Thoracic aorta (tissue), 2 donors: ENCODE measurements around the gene TNNT3. TPM values are rescaled to one million over a fixed set of nuclear protein-coding genes. Genes with fewer than 3 reads are reported as not detected.

Experiments
- ATAC-seq: fragments of 150-250 bp; one replicate; pipeline ENCODE4 v1.8.0; 2017; ENCODE audit warnings: low read depth; ENCODE audit not compliant: insufficient number of reproducible peaks, low FRiP score
- DNase-seq: peaks from one replicate; pipeline ENCODE4 v3.0.0-alpha.2; 2020; ENCODE audit warnings: low spot score
- H3K27ac ChIP-seq, 2 donors: fragments of 200-600 bp; sonication (generic); 1 replicate in 1 of 2; 2 replicates in 1 of 2; pipeline ENCODE4 v1.5.1; 2016; ENCODE audit warnings: mild to moderate bottlenecking in 2 of 2, moderate library complexity in 2 of 2
- H3K27me3 ChIP-seq: fragments of 200-600 bp; sonication (generic); replicated peaks from 2 replicates; pipeline ENCODE4 v1.6.0; 2016; ENCODE audit warnings: mild to moderate bottlenecking; ENCODE audit not compliant: insufficient read depth
- H3K36me3 ChIP-seq: fragments of 200-600 bp; sonication (generic); one replicate; pipeline ENCODE4 v1.5.1; 2016
- H3K4me1 ChIP-seq, 2 donors: fragments of 200-600 bp; sonication (generic); 1 replicate in 1 of 2; 2 replicates in 1 of 2; pipeline versions ENCODE4 v1.5.1 to v1.6.0; 2016; ENCODE audit warnings: low read depth in 2 of 2, mild to moderate bottlenecking in 1 of 2; ENCODE audit not compliant: control insufficient read depth in 1 of 2
- H3K4me3 ChIP-seq: fragments of 200-600 bp; sonication (generic); 2 replicates; pipeline ENCODE4 v1.5.1; 2016; ENCODE audit warnings: mild to moderate bottlenecking
- H3K9me3 ChIP-seq: fragments of 200-600 bp; sonication (generic); 2 replicates; pipeline ENCODE4 v1.5.1; 2016
- CTCF ChIP-seq: fragments of 200-600 bp; sonication (generic); IDR thresholded peaks from one replicate; pipeline ENCODE4 v1.5.1; 2019; ENCODE audit warnings: antibody characterized with exemption
- total RNA-seq, 2 donors: library from RNA; depleted of rRNA; stranded (reverse); fragments of >200 nt; gene quantifications; one replicate each; pipeline versions ENCODE4 v1.1.0 to v1.2.3, GENCODE V29; 2016

The TNNT3 gene
- total RNA-seq, 2 donors from 2014 or later = 8.3 to 9.7 TPM

- no peaks in the 10 kb centered on the region for H3K4me1 ChIP-seq
- no peaks in the 10 kb centered on the region for H3K9me3 ChIP-seq
- DNase-seq (no peak), ATAC-seq (no peak)
- H3K36me3 ChIP-seq = no peaks in the 10 kb centered on the region
- no peak within 1 kb of the TSS for H3K27ac ChIP-seq
- H3K27me3 ChIP-seq = no peaks in the 10 kb centered on the region
- no peak within 1 kb of the TSS for H3K4me3 ChIP-seq
- no peak for TF ChIP-seq CTCF
Measured at GRCh38 chr11:1946812-1947484, 27.4 kb downstream of the TNNT3 start, which contains the start of gene MRPL23. MRPL23 (plus strand) TSS chr11:1947332; CDS start chr11:1947363, 31 bp downstream.

- no peak overlapping the region for H3K27ac ChIP-seq
- no peaks in the 10 kb centered on the region for H3K36me3 ChIP-seq
- no peaks in the 10 kb centered on the region for H3K9me3 ChIP-seq
- no peak for ATAC-seq
- DNase-seq = no peak
- H3K27me3 ChIP-seq = no peaks in the 10 kb centered on the region
- no peaks in the 10 kb centered on the region for H3K4me1 ChIP-seq
- H3K4me3 ChIP-seq = no peak overlapping the region
- TF ChIP-seq CTCF = no peak
Measured at GRCh38 chr11:1947592-1948237, 28.2 kb downstream of the TNNT3 start.

GRCh38 chr11:1948389-1948788, 28.9 kb downstream of the TNNT3 start:
- ATAC-seq (no peak), DNase-seq (no peak)
- Histone ChIP-seq H3K9me3 (no peaks in the 10 kb centered on the region), H3K27ac (no peak overlapping the region), H3K4me3 (no peak overlapping the region), H3K36me3 (no peaks in the 10 kb centered on the region), H3K27me3 (no peaks in the 10 kb centered on the region), H3K4me1 (no peaks in the 10 kb centered on the region)
- TF ChIP-seq CTCF = no peak

GRCh38 chr11:1949302-1949701, 29.8 kb downstream of the TNNT3 start:
- Histone ChIP-seq H3K27me3 (no peaks in the 10 kb centered on the region), H3K4me3 (no peak overlapping the region), H3K4me1 (no peaks in the 10 kb centered on the region), H3K36me3 (no peaks in the 10 kb centered on the region), H3K27ac (no peak overlapping the region), H3K9me3 (no peaks in the 10 kb centered on the region)
- DNase-seq (no peak), ATAC-seq (no peak)
- TF ChIP-seq CTCF = no peak

- Histone ChIP-seq H3K4me1 (no peaks in the 10 kb centered on the region), H3K36me3 (no peaks in the 10 kb centered on the region), H3K9me3 (no peaks in the 10 kb centered on the region), H3K27me3 (no peaks in the 10 kb centered on the region), H3K4me3 (no peak overlapping the region), H3K27ac (no peak overlapping the region)
- no peak for ATAC-seq
- no peak for TF ChIP-seq CTCF
- no peak for DNase-seq
Measured at GRCh38 chr11:1949922-1950321, 30.4 kb downstream of the TNNT3 start.
